Measurements from ENCODE around the gene SEC16B.

The SEC16B gene

DNA sequence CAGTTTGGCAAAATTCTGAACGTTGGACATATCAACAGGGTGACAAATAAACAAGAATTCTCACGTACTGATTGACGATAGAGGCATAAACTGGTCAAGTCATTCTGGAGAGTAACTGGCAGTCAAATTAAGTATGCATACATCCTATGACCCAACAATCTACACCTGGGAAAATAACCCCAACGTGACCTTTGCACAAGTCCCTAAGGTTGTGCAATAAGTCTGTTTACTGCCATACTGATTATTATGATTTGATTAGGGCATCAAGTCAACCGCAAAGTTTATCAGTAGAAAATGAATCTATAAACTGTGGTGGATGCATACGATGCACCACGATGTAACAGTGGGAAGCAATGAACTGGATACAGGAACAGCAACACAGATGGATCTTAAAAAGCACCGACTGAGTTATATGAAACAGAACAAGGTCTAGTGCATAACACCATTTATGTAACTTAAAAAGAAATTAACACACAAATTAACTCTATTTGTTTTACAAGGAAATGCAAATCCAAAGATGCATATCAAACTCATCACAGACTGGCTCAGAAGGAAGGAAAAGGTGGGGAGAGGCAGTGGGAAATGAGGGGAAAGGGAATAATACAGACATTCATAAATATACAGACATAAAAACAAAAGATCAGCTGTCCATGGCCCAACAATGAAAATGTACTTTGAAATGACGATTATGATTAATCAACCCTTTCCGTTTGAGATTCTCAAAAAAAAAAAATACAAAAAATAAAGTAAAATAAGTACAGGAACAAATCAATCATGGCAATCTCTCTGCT, 41.0 kb upstream of the SEC16B start:
- TF ChIP-seq, protein P1, sequence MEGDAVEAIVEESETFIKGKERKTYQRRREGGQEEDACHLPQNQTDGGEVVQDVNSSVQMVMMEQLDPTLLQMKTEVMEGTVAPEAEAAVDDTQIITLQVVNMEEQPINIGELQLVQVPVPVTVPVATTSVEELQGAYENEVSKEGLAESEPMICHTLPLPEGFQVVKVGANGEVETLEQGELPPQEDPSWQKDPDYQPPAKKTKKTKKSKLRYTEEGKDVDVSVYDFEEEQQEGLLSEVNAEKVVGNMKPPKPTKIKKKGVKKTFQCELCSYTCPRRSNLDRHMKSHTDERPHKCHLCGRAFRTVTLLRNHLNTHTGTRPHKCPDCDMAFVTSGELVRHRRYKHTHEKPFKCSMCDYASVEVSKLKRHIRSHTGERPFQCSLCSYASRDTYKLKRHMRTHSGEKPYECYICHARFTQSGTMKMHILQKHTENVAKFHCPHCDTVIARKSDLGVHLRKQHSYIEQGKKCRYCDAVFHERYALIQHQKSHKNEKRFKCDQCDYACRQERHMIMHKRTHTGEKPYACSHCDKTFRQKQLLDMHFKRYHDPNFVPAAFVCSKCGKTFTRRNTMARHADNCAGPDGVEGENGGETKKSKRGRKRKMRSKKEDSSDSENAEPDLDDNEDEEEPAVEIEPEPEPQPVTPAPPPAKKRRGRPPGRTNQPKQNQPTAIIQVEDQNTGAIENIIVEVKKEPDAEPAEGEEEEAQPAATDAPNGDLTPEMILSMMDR (IDR thresholded peaks at IDR 0.05; ENCODE audit: low read length) = no peak
- TF ChIP-seq EZH2 (IDR thresholded peaks at IDR 0.05; ENCODE audit: borderline replicate concordance, low read length) = no peak
- no peak overlapping the region for H3K9ac ChIP-seq (ENCODE audit: low read length)
- no peaks in the 10 kb centered on the region for H3K36me3 ChIP-seq (ENCODE audit: insufficient read depth, low read length)
- H3K4me3 ChIP-seq (ENCODE audit: low read depth, low read length, poor library complexity, severe bottlenecking) = no peak overlapping the region
- H4K20me1 ChIP-seq (ENCODE audit: insufficient read depth, low read length) = no peaks in the 10 kb centered on the region
- no peaks in the 10 kb centered on the region for H3F3A ChIP-seq (ENCODE audit: insufficient read depth, low read length)
- no peaks in the 10 kb centered on the region for H3K27me3 ChIP-seq (ENCODE audit: insufficient read depth, low read length)
- no peak overlapping the region for H3K27ac ChIP-seq (ENCODE audit: low read depth, low read length, poor library complexity, severe bottlenecking)
- no peaks in the 10 kb centered on the region for H3K4me1 ChIP-seq (ENCODE audit: insufficient read depth, low read length, severe bottlenecking)
- no peak overlapping the region for H3K4me2 ChIP-seq (ENCODE audit: low read length)
- H3K79me2 ChIP-seq (ENCODE audit: insufficient read depth, low read length) = no peaks in the 10 kb centered on the region
- no peaks in the 10 kb centered on the region for H3K9me2 ChIP-seq (ENCODE audit: low read depth, low read length)
- no peaks in the 10 kb centered on the region for H3K9me3 ChIP-seq (ENCODE audit: low read length)
- H2AFZ ChIP-seq (ENCODE audit: low read length) = no peak overlapping the region

- no peaks in the 10 kb centered on the region for H3K79me2 ChIP-seq (ENCODE audit: insufficient read depth, low read length)
- H4K20me1 ChIP-seq (ENCODE audit: insufficient read depth, low read length) = no peaks in the 10 kb centered on the region
- no peaks in the 10 kb centered on the region for H3K36me3 ChIP-seq (ENCODE audit: insufficient read depth, low read length)
- no peak overlapping the region for H3K4me3 ChIP-seq (ENCODE audit: low read depth, low read length, poor library complexity, severe bottlenecking)
- no peaks in the 10 kb centered on the region for H3K4me1 ChIP-seq (ENCODE audit: insufficient read depth, low read length, severe bottlenecking)
- no peak overlapping the region for H2AFZ ChIP-seq (ENCODE audit: low read length)
- H3K27ac ChIP-seq (ENCODE audit: low read depth, low read length, poor library complexity, severe bottlenecking) = no peak overlapping the region
- no peaks in the 10 kb centered on the region for H3K9me2 ChIP-seq (ENCODE audit: low read depth, low read length)
- no peaks in the 10 kb centered on the region for H3K27me3 ChIP-seq (ENCODE audit: insufficient read depth, low read length)
- no peaks in the 10 kb centered on the region for H3K9me3 ChIP-seq (ENCODE audit: low read length)
- H3F3A ChIP-seq (ENCODE audit: insufficient read depth, low read length) = no peaks in the 10 kb centered on the region
- H3K4me2 ChIP-seq (ENCODE audit: low read length) = no peak overlapping the region
- H3K9ac ChIP-seq (ENCODE audit: low read length) = no peak overlapping the region
- TF ChIP-seq, protein P1 (IDR thresholded peaks at IDR 0.05; ENCODE audit: low read length) = no peak
- TF ChIP-seq EZH2 (IDR thresholded peaks at IDR 0.05; ENCODE audit: borderline replicate concordance, low read length) = no peak
These were observed 36.2 kb upstream of the SEC16B start for GRCh38 chr1:178006043-178006442.

- TF ChIP-seq, protein P1 (IDR thresholded peaks at IDR 0.05; ENCODE audit: low read length) = no peak
- TF ChIP-seq EZH2 (IDR thresholded peaks at IDR 0.05; ENCODE audit: borderline replicate concordance, low read length) = no peak
- no peaks in the 10 kb centered on the region for H3K36me3 ChIP-seq (ENCODE audit: insufficient read depth, low read length)
- no peak overlapping the region for H3K4me2 ChIP-seq (ENCODE audit: low read length)
- H3K9me2 ChIP-seq (ENCODE audit: low read depth, low read length) = no peaks in the 10 kb centered on the region
- H3K79me2 ChIP-seq (ENCODE audit: insufficient read depth, low read length) = no peaks in the 10 kb centered on the region
- H3K4me3 ChIP-seq (ENCODE audit: low read depth, low read length, poor library complexity, severe bottlenecking) = no peak overlapping the region
- no peaks in the 10 kb centered on the region for H3K27me3 ChIP-seq (ENCODE audit: insufficient read depth, low read length)
- H3K9ac ChIP-seq (ENCODE audit: low read length) = no peak overlapping the region
- no peaks in the 10 kb centered on the region for H4K20me1 ChIP-seq (ENCODE audit: insufficient read depth, low read length)
- H3K27ac ChIP-seq (ENCODE audit: low read depth, low read length, poor library complexity, severe bottlenecking) = no peak overlapping the region
- no peaks in the 10 kb centered on the region for H3K9me3 ChIP-seq (ENCODE audit: low read length)
- no peaks in the 10 kb centered on the region for H3F3A ChIP-seq (ENCODE audit: insufficient read depth, low read length)
- no peaks in the 10 kb centered on the region for H3K4me1 ChIP-seq (ENCODE audit: insufficient read depth, low read length, severe bottlenecking)
- H2AFZ ChIP-seq (ENCODE audit: low read length) = no peak overlapping the region
These were observed 35.6 kb upstream of the SEC16B start for GRCh38 chr1:178005450-178005849.

Measured in OCI-LY1 (cell line).